ENCODE results near the gene C1orf167. TPM values are rescaled to one million over a fixed set of nuclear protein-coding genes. Genes with fewer than 3 reads are reported as not detected.

Gene C1orf167
- total RNA-seq, 1 experiment from 2014 or later = not detected

- Mint-ChIP-seq H3K36me3 (ENCODE audit: insufficient read depth, unreplicated experiment) (no peaks in the 10 kb centered on the region), H3K4me1 (ENCODE audit: insufficient read depth, unreplicated experiment) (peaks cover 5% of the 10 kb centered on the region), H3K4me3 (ENCODE audit: unreplicated experiment) (no peak overlapping the region), H3K27me3 (ENCODE audit: insufficient read depth, unreplicated experiment) (no peaks in the 10 kb centered on the region), H3K9me3 (ENCODE audit: unreplicated experiment) (no peaks in the 10 kb centered on the region), H3K27ac (ENCODE audit: low read depth, unreplicated experiment) (no peak overlapping the region)
- ChIA-PET POLR2A (interaction anchor here (0.7 to 1.5 kb wide), 3 partner anchors 15 to 51 kb away, joined by 3 read pairs; partner anchors contain the start of gene FBXO6), CTCF (interaction anchor here (0.9 to 1.5 kb wide), 3 partner anchors 33 to 51 kb away, joined by 3 to 7 read pairs (median 3); partner anchors contain the start of gene FBXO6)
- no peak for TF ChIP-seq CTCF (IDR thresholded peaks at IDR 0.05; ENCODE audit: unreplicated experiment)
- intact Hi-C loops (cut with micrococcal nuclease) = loop anchor here (5.0 kb wide), 1 partner anchor 473 kb away; no protein-coding TSS in a partner anchor
- no TSS peak for BruUV-seq (replicated peaks)
- DNase-seq (ENCODE audit: unreplicated experiment) = no peak
Measured at GRCh38 chr1:11714831-11715575, 47.0 kb upstream of the C1orf167 start.

GRCh38 chr1:11719313-11720032 is 42.5 kb upstream of the C1orf167 start:
- Mint-ChIP-seq H3K4me1 (ENCODE audit: insufficient read depth, unreplicated experiment) (peaks cover 5% of the 10 kb centered on the region), H3K27me3 (ENCODE audit: insufficient read depth, unreplicated experiment) (no peaks in the 10 kb centered on the region), H3K4me3 (ENCODE audit: unreplicated experiment) (peak overlapping the region; percentile 53), H3K27ac (ENCODE audit: low read depth, unreplicated experiment) (no peak overlapping the region), H3K36me3 (ENCODE audit: insufficient read depth, unreplicated experiment) (no peaks in the 10 kb centered on the region), H3K9me3 (ENCODE audit: unreplicated experiment) (no peaks in the 10 kb centered on the region)
- BruUV-seq (replicated peaks) = no TSS peak
- ChIA-PET CTCF (interaction anchor here (0.5 to 4.1 kb wide), 26 partner anchors 9 to 1974 kb away, joined by 3 to 27 read pairs (median 4); partner anchors contain the start of genes AGTRAP, FBXO6 and MAD2L2), POLR2A (interaction anchor here (0.6 to 1.6 kb wide), 8 partner anchors 16 to 242 kb away, joined by 3 to 9 read pairs (median 4); partner anchors contain the start of genes AGTRAP, CLCN6, FBXO44 and FBXO6)
- DNase-seq (ENCODE audit: unreplicated experiment) = peak; percentile 47
- intact Hi-C loops (cut with micrococcal nuclease) = loop anchor here (1.0 to 5.0 kb wide), 3 partner anchors 55 to 683 kb away; partner anchors contain the start of gene FBXO6
- TF ChIP-seq CTCF (IDR thresholded peaks at IDR 0.05; ENCODE audit: unreplicated experiment) = peak; percentile 89

GRCh38 chr1:11720033-11720376 is 42.0 kb upstream of the C1orf167 start:
- no TSS peak for BruUV-seq (replicated peaks)
- DNase-seq (ENCODE audit: unreplicated experiment) = no peak
- Mint-ChIP-seq H3K4me1 (ENCODE audit: insufficient read depth, unreplicated experiment) (peaks cover 5% of the 10 kb centered on the region), H3K36me3 (ENCODE audit: insufficient read depth, unreplicated experiment) (no peaks in the 10 kb centered on the region), H3K9me3 (ENCODE audit: unreplicated experiment) (no peaks in the 10 kb centered on the region), H3K27me3 (ENCODE audit: insufficient read depth, unreplicated experiment) (no peaks in the 10 kb centered on the region), H3K4me3 (ENCODE audit: unreplicated experiment) (peak overlapping the region; percentile 53), H3K27ac (ENCODE audit: low read depth, unreplicated experiment) (no peak overlapping the region)
- ChIA-PET CTCF (interaction anchor here (0.5 to 4.1 kb wide), 21 partner anchors 9 to 1975 kb away, joined by 3 to 27 read pairs (median 5); partner anchors contain the start of genes AGTRAP, FBXO6 and MAD2L2), POLR2A (interaction anchor here (0.7 to 1.6 kb wide), 7 partner anchors 16 to 243 kb away, joined by 3 to 9 read pairs (median 4); partner anchors contain the start of genes AGTRAP, CLCN6, FBXO6 and MTHFR)
- intact Hi-C loops (cut with micrococcal nuclease) = no loop called here
- no peak for TF ChIP-seq CTCF (IDR thresholded peaks at IDR 0.05; ENCODE audit: unreplicated experiment)

GRCh38 chr1:11720525-11720924 is 41.5 kb upstream of the C1orf167 start:
- Mint-ChIP-seq H3K36me3 (ENCODE audit: insufficient read depth, unreplicated experiment) (no peaks in the 10 kb centered on the region), H3K27ac (ENCODE audit: low read depth, unreplicated experiment) (no peak overlapping the region), H3K9me3 (ENCODE audit: unreplicated experiment) (no peaks in the 10 kb centered on the region), H3K4me1 (ENCODE audit: insufficient read depth, unreplicated experiment) (peaks cover 5% of the 10 kb centered on the region), H3K4me3 (ENCODE audit: unreplicated experiment) (no peak overlapping the region), H3K27me3 (ENCODE audit: insufficient read depth, unreplicated experiment) (no peaks in the 10 kb centered on the region)
- DNase-seq (ENCODE audit: unreplicated experiment) = no peak
- TF ChIP-seq CTCF (IDR thresholded peaks at IDR 0.05; ENCODE audit: unreplicated experiment) = no peak
- intact Hi-C loops (cut with micrococcal nuclease) = no loop called here
- no TSS peak for BruUV-seq (replicated peaks)
- ChIA-PET CTCF (interaction anchor here (0.6 to 4.1 kb wide), 10 partner anchors 8 to 56 kb away, joined by 3 to 27 read pairs (median 6); partner anchors contain the start of genes AGTRAP, FBXO6 and MAD2L2), POLR2A (no interaction called here)

All from MCF 10A (cell line).